HPDE6-E6E7 (cell line): ENCODE results near the gene RSAD2.
"Not testable (repeated sequence)": the region's sequence is repeated elsewhere in the genome, so short reads cannot be mapped to it uniquely, and the experiment has no call there.

Experiments used
- DNase-seq: peaks from one replicate; pipeline ENCODE4 v3.0.0; 2011; ENCODE audit warnings: missing footprints; ENCODE audit errors: extremely low spot score

RSAD2 gene

DNA sequence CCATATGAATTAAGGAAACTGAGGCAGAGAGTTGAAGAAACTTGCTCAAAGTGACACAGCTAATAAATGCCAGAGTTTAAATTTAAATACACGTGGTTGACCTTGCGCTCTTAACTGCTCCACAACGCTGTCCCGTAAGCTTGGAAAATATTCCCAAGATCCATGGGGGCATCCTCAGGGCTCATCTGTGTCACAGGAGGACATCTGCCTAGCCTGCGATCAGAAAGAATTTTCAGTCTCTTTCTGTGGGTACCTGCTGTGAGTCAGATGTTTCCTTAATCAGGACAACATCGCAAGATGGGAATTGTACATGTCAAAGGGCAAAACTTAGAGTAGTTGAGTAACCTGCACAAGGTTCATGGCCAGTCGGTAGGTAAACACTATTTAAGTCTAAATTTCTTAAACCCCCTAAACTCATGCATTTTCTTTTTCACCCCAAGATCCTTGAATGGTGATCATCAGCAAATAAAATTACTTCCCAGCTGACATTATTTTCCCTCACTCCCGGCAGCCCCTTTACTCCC, 13.3 kb upstream of the RSAD2 start:
- no peak for DNase-seq

DNA sequence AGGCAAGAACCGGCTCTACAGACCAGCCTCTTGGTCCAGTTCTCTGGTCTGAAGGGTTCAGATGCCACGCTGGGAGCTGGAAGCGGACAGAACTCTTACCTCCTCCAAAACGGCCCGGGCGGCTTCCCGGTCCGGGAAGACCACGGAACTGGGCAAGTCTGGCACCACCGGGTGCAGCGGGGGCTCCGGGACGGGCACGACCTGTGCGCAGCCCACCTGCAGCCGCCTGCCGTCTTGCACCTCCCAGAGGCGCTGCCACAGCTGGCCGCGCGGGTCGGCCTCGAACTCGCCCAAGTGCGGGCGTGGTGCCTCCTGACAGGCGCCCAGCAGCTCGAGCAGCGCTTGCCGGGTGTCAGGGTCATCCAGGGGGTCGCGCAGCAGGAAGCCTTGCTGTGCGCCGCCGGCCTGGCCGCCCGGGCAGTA, 12.6 kb upstream of the RSAD2 start:
- no peak for DNase-seq

DNA sequence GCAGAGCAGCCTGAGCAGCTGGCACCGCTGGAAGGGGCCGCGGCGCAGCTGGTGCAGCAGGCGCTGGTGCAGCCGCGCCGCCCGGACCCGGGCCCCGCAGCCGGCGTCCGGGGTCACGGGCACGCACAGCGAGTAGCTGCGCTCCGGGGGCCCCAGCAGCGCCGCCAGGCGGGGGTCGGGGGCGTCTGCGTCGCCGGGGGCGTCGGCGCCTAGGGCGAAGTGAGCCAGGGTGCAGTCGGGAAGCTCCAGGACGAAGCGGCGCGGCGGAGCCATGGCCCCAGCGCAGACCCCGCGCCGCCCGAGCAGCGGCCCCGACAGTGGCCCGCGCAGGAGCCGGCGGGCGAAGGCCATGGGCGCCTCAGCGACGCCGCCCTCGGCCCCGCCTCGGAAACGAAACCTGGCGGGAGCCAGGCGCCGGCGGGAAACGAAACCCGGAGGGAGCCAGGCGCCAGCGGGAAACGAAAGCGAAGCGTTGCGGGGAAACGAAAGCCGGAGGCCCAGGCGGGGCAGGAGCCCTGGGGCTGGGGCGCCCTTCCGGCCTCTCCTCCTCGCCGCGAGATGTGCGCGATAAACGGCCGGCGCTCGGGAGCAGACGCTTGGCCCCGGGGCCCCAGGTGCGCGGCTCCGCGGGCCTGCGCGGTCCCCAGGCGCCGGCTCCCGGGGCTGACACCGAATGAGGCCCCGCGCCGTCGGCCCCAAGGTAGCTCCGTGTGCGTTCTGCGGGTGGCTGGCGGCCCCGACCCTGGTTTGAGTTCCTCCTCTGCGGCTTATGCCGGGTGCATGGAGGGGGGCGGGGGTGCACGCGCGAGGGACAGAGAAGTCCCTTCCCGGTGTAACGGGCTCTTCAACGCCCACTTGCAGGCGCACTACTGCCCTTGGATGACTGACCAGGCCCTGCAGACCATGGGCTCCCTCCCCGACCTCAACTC, 12.0 kb upstream of the RSAD2 start, which contains the start of gene CMPK2:
TSS of gene CMPK2 (minus strand) at position 562 of the 929 bp plus-strand sequence. CDS start at position 351, 211 bp downstream.
- peak; percentile 76 for DNase-seq

DNA sequence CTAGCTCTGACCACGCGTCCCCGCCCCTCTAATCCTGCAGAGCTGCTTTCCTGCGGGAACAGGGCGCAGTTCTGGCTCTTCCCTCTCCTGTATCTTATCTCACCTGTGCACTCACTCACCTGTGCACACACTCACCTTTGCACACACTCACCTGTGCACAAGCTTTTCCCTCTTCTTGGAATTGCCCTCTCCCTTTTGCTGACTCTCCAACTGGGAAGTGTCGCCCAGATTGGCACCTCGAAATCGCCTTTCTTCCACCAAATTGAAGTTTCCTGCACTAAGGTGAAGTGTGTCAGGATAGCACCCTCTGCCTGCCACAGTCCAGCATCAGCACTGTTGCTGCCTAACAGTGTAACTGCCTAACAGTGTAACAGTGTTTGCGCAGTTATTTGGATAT, 11.3 kb upstream of the RSAD2 start:
- DNase-seq = peak; percentile 52

DNA sequence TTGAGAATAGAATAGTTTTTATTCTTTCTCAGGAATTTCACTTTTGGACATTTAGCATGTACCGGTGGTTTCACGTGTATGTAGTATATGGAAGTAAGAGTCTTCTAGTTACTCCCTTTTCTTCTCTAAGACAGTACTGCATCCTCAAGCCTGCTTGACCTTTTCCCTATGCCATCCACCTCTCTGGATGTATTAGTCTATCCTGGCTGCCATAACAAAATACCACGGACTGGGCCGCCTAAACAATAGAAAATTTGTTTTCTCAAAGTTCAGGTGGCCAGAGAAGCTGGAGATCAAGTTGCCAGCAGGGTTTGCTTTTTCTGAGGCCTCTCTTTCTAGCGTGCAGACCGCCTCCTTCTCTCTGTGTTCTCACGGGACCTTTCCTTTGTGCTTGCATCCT, 10.6 kb upstream of the RSAD2 start:
- DNase-seq = no peak

DNA sequence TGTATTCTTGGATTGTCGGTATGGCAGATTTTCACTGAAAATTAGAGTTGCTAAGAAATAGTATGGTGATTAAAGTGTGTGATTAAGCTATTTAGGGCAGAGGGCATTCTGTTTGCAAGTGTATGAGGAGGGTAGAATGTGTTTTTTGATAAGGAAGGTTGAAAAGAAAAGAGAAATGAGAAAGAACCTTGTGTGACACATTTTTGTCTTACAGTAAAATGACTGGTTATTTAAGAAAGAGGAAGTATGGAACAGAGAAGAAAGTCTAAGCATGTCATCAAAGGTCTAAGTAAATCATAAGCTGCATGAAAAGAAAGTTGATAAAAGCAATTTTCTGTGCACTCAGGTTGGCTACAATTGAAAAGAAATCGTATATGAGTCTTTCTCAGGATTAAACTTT, 5.2 kb upstream of the RSAD2 start:
- DNase-seq = no peak

DNA sequence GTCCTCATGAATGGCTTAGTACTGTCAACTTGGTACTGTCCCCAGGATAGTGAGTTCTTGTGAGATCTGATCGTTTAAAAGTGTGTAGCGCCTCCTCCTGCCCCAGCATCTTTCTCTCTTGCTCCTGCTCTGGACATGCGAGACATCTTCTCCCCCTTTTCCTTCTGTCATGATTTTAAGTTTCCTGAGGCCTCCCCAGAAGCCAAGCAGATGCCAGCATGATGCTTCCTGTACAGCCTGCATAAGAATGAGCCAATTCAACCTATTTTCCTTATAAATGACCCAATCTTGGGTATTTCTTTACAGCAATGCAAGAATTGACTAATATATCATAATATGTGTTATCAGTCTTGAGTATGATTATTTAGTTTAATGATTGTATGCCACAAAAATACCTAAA, 3.5 kb upstream of the RSAD2 start:
- DNase-seq = no peak

DNA sequence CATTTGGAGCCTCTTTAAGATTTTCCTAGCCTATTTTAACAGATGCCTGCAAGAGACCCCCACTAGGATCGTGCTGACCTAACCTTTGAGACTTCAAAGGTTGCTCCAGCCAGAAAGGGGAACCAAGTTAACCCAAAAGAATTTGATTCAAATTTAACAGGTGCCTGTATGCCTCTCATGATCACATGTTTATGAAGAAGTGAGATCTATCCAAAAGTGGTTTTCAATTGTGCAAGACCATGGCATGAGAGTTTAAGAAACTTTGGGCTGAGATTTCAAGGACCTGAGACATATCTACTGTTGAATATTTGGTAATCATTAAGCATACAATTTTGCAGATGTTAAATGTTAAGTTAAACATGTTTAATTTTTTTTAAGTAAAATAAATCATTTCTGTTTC, 1.3 kb upstream of the RSAD2 start:
- no peak for DNase-seq

DNA sequence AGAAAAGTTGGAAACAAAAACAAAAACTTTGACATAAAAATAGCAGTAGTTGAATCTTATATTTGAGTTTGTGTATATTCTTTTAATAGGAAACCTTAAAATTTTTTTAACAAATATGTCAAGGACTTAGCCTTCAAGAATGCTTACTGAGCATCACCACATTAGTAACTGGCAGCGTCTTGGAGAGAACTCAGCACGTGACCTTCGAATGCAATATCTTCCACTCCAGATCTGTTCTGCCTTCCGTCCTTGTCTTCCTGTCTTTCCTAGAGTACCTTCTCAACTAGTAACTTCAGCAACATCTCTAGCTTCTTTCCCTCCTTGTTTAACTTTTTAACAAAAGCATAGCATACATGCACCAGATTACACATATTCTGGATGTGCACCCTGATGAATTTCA, 972 bp downstream of the RSAD2 start:
- DNase-seq = no peak

DNA sequence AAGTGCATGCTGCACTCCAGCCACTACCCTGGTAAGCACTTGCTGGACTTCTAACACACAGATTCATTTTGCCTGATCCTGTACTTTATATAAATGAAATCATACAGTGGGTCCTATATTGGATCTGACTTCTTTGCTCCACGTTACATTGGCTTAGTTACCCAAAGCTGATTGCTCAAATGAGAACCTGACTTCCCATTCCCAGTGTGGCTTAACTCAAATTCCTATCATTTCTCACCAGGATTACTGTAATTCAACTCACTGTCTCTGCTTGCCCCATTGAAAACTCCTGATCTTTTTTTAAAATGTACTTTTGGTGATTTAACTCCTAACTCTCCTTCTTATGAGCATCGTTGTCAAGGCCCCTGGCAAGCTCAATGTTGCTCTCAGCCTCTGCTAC, 1.4 kb downstream of the RSAD2 start:
- DNase-seq = no peak

DNA sequence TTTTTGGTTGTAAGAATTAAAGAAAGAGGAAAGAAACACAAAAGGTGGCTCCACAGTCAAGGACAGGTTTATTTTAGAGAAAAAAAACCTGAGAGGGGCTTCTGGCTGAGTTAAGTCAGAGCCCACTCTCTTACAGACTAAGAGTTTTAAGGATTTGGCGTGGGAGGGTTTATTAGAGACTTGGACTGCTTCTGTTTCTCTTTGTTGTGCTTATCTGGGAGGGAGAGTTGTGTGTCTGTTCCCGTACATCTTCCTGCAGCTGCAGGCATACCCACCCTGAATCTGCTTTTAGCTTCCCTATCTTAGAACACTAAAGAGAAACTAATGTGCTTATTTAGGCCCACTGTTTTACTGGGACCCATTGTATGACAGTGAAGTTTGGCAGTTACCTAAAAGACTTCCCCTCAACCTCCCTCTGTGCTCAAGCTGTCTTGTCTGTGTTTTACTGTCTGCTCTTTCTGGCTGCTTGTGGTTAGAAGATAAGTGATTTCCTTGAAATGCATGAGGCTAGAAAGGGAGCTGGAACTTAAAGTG, 2.7 kb downstream of the RSAD2 start:
- no peak for DNase-seq

DNA sequence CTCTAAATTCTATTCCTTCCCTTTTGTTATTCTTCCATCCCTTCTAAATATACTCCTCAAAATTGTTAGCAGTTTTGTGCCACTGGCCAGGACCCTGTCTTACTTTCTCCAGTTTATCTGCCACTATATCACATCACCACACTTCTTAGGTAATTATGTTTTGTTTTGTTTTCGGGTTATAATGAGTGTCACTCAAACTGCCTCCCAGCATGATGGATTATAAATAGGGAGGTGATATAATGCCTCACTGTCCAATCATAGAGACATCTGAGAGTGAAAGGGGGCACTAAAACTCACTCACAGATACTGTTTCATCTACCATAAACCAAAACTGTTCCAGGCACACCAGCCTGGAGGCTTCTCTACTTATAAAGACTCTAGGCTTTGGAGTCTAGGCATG, 3.5 kb downstream of the RSAD2 start:
- no peak for DNase-seq

DNA sequence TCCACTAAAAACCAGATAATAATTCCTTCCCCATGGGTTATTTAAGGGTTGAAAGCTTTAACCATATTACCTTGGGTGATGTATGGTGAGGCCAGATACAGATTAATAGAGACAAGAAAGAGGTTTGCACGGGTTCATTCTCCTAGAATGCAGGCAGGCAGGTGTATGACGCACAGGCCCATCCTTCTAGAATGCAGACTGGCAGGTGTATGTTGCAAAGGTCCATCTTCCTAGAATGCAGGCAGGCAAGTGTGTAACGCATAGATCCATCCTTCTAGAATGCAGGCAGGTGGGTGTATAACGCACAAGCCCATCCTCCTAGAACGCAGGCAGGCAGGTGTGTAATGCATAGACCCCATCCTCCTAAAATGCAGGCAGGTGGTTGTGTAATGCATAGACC, 3.9 kb downstream of the RSAD2 start:
- no peak for DNase-seq

DNA sequence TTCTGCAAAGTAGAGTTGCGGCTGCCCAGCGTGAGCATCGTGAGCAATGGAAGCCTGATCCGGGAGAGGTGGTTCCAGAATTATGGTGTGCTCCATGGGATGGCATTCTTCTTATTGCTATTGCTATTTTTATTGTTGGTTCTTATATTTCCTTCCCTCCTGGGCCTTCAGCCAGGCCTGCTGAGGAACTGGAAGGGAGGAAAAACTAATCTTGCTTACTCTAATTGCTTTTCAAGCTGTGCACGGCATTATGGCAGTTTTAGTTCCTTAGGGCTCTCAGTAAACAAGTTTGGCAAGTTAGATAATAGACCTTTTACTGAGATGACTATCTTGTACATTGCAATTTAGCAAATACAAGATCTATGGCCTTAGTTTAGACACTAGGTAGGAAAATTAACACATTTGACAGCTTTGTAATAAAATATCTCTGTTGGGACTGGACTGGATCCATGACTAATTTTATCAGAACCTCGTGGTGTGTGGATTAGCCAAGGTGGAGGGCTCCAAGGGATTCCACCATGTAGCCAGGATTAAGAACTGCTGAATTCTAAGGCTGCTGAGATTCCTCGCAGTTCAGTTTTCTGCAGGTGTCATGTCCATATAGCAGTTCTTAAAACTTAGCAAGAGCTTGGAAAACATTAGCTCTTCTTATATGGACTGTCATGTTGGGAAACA, 6.0 kb downstream of the RSAD2 start:
- DNase-seq = no peak

DNA sequence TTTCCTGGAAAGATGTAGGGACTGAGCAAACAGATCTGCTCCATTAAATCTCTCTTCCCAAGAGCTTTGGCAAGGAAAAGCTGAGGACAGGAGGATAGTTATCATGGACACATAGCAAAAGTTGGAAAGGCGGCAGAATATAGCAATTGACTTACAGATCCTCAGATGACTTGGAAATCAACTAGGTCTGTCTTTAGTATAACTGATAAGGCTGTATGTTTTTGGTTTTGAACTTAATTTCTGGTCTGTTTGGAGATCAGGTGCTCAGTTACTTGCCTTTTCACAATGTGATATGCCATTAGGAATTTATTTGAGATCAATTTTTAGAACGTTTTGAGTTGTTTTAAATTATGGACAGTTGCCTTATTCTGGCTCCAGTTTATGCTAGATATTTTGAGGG, 8.0 kb downstream of the RSAD2 start:
- DNase-seq = no peak

DNA sequence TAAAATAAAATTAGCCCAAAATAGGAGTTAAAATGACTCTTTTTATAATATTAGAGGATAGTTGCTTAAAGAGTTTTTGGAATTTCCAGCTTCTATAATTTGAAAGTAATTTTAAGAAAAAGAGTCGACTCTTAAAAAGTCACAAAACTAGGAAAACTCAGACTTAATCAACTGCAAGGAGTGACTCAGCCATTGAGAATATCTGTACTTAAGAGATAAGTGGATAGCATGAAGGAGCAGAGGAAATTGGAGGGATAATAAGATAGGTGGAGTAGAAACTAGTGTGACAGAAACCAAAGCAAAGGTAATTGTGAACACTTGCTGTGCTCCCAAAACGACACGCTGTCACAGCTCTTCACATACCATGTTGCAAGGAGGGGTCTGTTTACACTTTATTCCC, 8.4 kb downstream of the RSAD2 start:
- no peak for DNase-seq

DNA sequence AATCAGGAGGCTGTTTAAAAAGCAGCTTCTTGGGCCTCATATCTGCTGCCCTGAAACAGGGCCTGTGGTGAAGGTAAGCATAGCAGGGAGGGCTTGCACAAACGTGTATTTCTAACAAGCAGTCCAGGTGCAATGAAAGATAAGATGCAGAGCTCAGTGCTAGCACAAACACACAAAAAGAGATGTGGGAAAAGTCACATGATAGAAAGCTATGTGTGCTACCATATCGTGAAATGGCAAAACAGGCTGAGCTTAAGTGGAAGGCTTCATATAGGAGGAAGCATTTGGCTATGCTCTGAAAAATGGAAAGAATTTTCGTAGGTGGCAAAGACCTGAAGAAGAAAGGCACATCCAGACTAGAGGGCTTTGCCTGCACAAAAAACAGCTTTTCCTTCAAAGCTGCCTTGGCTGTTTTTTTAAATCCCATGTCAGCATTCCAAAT, 10.2 kb downstream of the RSAD2 start:
- DNase-seq = no peak

DNA sequence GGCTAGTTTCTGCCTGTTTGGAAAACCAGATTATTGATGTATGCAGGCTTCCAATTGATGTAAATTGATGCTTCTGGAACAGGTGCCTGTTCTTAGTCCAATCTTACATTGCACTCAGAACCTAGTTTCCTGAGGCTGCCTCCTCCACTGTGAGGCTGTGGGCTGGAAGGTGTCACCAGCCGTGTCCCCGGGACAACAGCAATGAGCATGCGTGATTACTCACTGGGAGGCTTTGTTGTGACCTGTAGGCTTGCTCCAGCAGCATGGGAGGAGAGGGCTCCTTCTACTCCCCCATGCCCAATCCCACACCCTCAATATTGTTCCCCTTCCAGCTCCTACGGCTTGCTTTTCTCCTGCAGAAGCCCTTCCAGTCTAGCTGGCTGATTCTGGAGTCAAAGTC, 11.1 kb downstream of the RSAD2 start:
- no peak for DNase-seq

DNA sequence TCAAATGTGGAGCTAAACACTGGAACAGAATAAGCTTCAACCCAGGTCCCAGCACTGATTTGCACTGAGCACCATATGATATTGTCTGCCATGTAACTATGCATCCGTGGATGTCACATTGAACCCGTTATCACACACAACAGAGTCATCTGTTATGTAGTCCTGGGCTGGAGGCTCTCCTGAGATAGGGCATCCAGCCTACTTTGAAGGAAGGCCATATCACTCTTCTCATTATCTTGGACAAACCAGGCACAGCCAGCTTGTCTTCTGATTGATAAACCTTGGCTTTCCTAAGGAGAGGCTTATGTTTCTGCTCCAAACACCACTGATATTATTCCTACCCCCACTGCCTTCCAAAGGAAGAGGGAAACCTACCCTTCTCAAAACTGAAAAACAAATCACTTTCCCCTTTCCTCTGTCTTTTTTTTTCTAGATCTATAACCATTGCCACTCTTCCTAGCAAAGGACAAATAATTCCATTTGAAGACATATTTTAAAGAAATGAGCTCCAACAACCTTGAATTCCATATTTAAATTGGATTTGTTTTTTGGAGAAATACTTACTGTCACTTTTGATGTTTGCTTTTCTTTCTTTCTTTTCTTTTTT, 16.4 kb downstream of the RSAD2 start:
- DNase-seq = no peak

DNA sequence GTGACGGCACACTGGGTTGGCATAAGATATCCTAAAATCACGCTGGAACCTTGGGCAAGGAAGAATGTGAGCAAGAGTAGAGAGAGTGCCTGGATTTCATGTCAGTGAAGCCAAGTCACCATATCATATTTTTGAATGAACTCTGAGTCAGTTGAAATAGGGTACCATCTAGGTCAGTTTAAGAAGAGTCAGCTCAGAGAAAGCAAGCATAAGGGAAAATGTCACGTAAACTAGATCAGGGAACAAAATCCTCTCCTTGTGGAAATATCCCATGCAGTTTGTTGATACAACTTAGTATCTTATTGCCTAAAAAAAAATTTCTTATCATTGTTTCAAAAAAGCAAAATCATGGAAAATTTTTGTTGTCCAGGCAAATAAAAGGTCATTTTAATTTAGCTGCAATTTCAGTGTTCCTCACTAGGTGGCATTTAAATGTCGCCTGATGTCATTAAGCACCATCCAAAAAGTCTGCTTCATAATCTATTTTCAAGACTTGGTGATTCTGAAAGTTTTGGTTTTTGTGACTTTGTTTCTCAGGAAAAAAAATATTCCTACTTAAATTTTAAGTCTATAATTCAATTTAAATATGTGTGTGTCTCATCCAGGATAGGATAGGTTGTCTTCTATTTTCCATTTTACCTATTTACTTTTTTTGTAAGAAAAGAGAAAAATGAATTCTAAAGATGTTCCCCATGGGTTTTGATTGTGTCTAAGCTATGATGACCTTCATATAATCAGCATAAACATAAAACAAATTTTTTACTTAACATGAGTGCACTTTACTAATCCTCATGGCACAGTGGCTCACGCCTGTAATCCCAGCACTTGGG, 19.6 kb downstream of the RSAD2 start:
- no peak for DNase-seq

DNA sequence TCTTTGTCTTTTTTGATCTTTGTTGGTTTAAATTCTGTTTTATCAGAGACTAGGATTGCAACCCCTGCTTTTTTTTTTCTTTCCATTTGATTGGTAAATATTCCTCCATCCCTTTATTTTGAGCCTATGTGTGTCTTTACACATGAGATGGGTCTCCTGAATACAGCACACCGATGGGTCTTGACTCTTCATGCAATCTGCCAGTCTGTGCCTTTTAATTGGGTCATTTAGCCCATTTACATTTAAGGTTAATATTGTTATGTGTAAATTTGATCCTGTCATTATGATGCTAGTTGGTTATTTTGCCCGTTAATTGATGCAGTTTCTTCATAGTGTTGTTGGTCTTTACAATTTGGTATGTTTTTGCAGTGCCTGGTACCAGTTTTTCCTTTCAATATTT, 25.0 kb downstream of the RSAD2 start:
- not testable (repeated sequence) for DNase-seq
